ENCODE measurements around the gene PWWP2B.

PWWP2B gene

DNA sequence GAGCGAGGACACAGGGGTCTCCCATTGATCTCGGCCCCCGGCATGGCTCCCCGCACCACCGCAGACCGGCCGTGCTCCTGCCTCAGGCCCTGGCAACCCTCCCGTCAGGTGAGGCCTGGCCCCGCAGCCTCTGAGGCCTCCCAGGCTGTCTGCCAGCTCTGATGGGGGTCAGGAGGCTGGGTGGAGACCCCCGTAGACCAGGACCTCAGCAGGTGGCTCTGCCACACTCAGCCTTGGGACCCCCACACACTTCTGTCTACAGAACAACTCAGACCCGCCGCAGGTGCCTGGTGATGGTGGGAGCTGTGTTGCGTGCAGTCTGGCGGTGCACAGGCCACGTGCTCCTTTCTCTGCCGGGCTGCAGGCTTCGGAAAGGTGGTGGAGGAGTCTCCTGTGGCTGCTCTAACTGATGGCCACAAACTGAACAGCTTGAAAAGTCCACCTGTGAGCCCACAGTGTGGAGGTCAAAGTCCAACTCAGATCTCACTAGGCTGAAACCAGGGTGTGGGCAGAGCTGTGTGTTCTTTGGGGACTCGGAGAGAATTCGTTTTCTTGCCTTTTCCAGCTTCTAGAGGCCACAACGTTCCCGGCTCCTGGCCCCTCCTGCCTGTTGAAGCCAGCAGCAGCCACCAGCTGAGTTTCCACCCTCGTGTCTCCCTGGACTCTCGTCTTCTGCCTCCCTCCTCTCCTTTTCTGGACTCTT is 62.5 kb downstream of the PWWP2B start:
- DNase-seq (ENCODE audit: low read depth): no peak

- DNase-seq (ENCODE audit: low read depth): no peak
Measured at GRCh38 chr10:132460071-132460470, 63.1 kb downstream of the PWWP2B start.

DNA sequence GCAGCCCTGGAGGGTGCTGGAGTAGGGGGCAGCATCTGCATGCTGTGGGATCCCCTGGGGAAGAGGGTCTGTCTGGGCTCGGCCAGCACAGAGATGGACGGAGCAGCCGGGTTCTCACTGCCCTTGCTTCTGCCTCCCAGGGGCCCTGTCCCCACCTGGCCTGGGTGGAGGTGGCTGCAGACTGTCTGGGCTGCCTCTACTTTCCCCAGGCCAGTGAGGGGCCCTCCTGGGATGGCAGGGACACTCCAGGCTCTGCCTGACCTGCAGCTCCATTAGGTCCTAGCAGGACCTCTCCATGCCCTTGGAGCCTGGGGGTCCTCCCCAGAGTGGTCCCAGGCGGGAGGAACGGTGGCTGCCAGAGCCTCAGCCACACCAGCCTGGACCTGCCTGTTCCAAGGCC is 63.7 kb downstream of the PWWP2B start:
- no peak for DNase-seq (ENCODE audit: low read depth)

DNA sequence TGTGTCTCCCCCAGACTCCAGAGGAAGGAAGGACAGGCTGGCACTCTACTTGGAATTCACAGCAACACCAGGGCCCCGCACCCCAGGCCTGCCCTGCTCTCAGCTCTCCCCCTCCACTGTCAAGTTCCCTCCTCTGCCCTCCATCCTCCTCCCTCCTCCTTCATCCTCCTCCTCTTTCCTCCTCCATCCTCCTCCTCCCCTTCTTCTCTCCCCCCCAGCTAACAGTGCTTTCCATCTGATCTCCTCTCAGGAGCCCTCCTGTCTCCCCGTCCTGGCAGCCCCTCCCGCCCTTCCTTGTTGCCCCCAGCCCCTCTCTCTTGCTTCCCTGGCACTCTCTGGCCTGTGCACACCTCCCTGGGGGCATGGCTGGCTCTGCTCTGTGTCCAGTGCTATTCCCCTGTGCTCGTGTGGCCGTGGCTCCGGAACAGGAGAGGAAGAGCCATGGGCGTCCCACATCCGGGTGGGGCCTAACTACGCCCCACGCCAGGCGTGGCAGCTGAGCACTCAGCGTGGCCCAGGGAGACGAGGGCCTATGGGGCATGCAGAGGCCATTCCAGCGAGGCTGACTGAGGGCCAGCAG is 64.2 kb downstream of the PWWP2B start:
- DNase-seq (ENCODE audit: low read depth): no peak

DNA sequence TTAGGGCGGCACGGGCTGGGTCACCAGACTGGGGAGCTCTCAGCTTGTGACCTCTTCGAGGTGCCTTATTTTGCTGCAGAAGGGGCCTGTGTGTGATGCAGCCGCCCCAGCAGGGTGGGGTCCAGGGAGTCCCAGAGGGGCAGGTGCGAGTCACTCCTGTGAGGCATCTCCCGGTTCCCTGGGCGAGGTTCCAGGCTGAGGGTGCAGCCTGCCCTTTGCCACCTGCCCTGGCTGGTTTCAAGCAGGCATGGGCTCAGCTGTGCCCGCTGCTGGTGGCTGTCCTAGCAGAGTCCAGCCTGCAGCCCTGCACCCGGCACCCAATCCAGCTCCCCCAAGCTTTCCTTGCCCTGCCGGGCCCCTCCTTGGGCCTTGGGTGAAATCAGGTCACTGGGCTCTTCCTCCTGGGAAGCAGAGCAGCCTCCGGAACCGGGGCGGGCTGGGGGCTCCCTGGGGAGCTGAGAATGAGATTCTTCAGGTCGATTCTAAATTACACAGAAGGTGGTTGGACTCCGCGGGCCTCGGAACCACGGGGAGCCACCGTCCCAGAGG is 64.8 kb downstream of the PWWP2B start:
- DNase-seq (ENCODE audit: low read depth): no peak

DNA sequence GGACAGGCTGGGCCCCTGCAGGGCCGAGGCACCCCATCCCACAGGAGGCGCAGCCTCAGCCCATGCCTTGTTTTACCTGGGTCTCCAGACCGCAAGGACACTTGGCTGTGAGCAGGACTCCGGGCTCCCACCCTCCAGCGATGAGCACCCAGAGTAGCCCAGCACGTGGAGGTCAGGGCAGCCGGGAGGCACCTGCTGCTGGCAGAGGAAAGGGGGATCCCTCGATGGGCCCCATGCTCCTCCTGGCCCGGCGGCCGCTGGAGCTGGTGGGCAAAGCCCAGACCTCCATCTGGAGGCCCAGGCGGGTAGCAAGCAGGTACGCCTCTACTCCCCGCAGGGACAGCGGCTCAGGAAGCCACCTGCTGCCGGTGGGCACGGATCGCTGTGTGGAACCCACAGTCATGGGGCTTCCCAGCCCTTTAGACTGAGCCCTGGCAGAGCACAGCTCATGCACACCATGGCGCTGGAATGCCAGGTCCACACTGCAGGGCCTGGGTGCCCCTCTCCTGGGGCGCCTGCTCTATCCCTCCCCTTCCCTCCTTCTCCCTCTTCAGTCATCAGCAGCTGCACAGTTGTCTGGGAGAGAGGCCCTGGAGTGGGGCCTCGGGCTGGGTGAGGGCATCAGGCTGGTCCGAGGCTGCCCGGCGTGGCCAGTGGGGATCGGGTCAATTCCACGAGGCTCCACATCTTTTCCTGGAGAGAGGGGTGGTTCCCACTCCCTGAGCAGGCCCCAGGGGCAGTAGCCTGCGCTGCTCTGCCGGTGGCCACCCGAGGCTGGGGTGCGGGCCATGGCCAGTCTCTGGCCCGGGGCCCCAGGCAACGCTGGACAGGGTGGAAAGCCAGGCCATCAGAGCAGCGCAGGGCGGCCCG is 65.7 kb downstream of the PWWP2B start:
- no peak for DNase-seq (ENCODE audit: low read depth)

DNA sequence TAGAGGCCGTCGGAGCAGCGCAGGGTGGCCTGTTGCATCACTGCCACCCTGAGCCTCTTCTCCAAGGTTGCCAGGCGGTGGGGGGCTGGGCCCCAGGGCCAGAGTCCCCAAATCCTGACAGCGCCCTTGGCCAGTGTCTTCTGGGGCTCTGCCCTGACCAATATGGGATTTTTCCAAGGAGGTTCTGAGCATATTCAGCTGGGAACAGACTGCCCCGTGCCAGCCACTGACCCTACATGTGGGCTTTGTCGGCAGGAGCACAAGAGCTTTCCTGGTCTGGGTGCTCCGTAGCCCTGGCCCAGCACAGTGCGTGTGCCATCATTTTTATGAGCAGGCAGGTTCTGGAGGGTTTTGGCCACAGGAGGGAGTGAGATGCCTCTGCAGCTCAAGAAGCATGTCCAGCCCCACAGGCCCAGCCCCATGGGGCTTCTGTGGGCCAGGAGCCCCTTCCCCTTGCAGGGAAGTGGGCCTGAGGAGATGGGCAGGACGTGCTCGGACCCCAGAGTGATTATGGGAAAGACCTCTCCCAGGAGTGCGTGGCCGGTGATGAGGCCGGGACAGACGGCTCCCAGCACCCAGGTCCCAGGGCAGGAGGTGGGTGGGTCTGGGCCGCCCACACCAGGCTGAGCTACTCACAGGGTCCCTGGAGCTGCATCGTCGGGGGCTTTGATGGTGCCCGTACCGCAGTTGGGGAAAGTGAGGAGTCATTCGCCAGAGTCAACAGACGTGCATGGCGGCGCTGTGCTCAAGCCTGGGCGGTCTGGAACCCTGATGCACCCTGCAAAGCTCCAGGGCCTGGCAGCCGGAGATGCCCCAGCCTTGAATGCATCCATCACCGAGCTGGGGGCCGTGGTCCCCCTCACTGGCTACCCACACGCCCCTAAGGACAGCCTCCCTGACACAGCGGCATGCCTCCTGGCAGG is 66.6 kb downstream of the PWWP2B start:
- no peak for DNase-seq (ENCODE audit: low read depth)

DNA sequence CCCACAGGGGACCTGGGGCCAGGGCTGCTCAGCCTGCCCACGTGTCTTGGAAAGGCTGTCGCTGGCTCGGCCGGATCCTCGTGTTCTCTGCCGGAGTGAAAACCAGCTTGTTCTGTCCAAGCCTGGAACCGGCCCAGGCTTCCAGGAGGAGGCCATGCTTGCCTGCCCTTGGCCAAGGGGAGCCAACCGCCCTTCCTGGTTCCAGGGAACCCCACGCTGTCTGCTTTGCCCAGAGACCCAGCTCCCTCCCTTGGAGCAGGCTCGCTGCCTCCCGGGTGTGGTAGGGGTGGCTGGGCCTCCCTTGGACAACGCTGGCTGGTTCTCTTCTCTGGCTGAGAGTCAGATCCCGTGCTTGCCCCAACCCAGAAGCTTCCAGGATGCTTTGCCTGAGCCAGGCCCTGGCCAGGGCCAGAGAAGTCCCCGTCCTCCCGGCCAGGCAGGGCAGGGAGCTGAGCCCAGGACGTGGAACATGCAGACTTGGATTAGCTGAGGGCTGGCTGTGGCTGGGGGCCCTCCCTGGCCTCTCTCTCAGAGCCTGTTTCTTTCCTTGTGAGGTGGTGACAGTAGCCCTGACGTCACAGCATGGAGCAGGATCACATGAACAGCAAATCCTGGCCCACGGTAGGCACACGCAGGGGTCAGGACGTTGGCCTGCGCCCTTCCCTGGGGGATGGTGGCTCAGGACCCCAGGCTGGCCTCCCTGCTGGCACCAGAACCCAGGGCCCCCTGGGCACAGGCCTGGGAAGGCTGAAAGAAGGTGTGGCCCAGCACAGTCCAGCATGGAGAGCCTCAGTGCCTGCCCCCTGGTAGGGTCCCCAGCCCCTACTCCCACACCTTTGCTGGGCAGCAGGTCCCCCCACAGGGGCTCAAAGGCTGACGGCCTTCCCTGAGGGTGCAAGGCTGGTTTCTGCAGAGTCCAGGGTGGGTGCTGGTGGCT is 67.5 kb downstream of the PWWP2B start:
- no peak for DNase-seq (ENCODE audit: low read depth)

DNA sequence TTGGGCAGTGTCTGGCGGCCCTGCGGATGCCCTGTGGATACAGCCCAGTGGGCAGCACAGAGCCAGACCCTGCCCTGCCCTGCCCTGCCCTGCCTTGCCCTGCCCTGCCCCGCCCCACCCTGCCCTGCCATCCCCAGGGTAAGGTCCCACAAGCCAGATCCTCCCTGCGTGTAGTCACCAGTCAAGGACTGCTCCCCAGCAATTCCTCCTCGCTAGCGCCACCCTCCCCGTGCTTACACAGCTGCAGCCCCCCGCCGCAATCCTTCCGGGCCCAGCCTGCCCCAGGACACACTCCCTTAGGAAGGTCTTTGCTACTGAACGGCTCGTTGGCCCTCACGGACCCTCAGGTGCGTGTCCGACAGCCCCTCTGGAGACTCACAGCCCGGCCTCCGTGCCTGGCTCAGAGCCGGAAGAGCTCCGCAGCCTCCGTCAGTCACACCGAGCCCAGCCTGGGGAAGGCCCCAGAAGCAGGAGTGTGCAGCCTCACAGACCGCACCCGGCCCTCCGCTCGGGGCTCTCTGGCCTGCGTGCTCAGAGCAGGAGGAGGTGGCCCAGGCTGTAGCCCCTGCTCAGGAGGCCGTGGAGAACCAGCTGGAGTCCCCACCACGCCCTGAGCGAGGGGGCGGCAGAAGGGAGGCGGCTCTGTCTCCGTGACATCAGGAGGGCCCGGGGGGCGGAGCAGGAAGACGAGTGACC is 68.3 kb downstream of the PWWP2B start:
- DNase-seq (ENCODE audit: low read depth): no peak

GRCh38 chr10:132465889-132466519 is 69.0 kb downstream of the PWWP2B start:
- DNase-seq (ENCODE audit: low read depth): no peak

GRCh38 chr10:132466520-132467463 is 69.8 kb downstream of the PWWP2B start:
- no peak for DNase-seq (ENCODE audit: low read depth)
